GM21526 (cell line): ENCODE data around the gene C18orf32.
"Not testable (repeated sequence)": the region's sequence is repeated elsewhere in the genome, so short reads cannot be mapped to it uniquely, and the experiment has no call there.

ENCODE experiments used
- ATAC-seq: cut with Tn5 transposase; IDR thresholded peaks from one replicate; pipeline ENCODE4 v1.9.1; 2021; ENCODE audit warnings: moderate library complexity; ENCODE audit not compliant: unreplicated experiment, low FRiP score

C18orf32 gene

GRCh38 chr18:49503931-49504330, 16.9 kb upstream of the C18orf32 start:
- ATAC-seq, result no peak

GRCh38 chr18:49500201-49500921, 13.3 kb upstream of the C18orf32 start:
- ATAC-seq, result no peak

GRCh38 chr18:49499046-49499637, 12.1 kb upstream of the C18orf32 start:
- no peak for ATAC-seq

- ATAC-seq, result no peak
These were observed 8.4 kb upstream of the C18orf32 start for GRCh38 chr18:49495480-49495879.

GRCh38 chr18:49495076-49495475, 8.0 kb upstream of the C18orf32 start:
- no peak for ATAC-seq

- ATAC-seq, result no peak
These were observed 7.6 kb upstream of the C18orf32 start for GRCh38 chr18:49494660-49495059.

- ATAC-seq, result no peak
These were observed 5.6 kb upstream of the C18orf32 start for GRCh38 chr18:49492694-49493033.

- peak; percentile 61 for ATAC-seq
These were observed 5.0 kb upstream of the C18orf32 start, which contains the start of gene RPL17 for GRCh38 chr18:49491857-49492693. Gene RPL17, minus strand, starts transcription at chr18:49492465.

GRCh38 chr18:49491534-49491856, 4.5 kb upstream of the C18orf32 start:
- no peak for ATAC-seq

- no peak for ATAC-seq
These were observed 3.3 kb upstream of the C18orf32 start for GRCh38 chr18:49490246-49490762.

- ATAC-seq, result no peak
These were observed 777 bp upstream of the C18orf32 start for GRCh38 chr18:49487711-49488310.

- ATAC-seq, result no peak
These were observed 455 bp downstream of the C18orf32 start for GRCh38 chr18:49486606-49486952.

GRCh38 chr18:49486134-49486533, 900 bp downstream of the C18orf32 start:
- ATAC-seq, result no peak

GRCh38 chr18:49483198-49483597, 3.8 kb downstream of the C18orf32 start:
- ATAC-seq, result no peak

- no peak for ATAC-seq
These were observed 5.1 kb downstream of the C18orf32 start for GRCh38 chr18:49481907-49482306.

- ATAC-seq, result no peak
These were observed 5.7 kb downstream of the C18orf32 start for GRCh38 chr18:49481317-49481716.

GRCh38 chr18:49479381-49480137, 7.5 kb downstream of the C18orf32 start:
- ATAC-seq, result no peak

- no peak for ATAC-seq
These were observed 10.2 kb downstream of the C18orf32 start for GRCh38 chr18:49476664-49477411.

GRCh38 chr18:49474935-49475334, 12.1 kb downstream of the C18orf32 start:
- ATAC-seq, result not testable (repeated sequence)

GRCh38 chr18:49473721-49474120, 13.3 kb downstream of the C18orf32 start:
- no peak for ATAC-seq
